Activated CD4-positive, alpha-beta T cell treated with anti-CD3 and anti-CD28 coated beads, Interleukin-2, Interleukin-4, amounts not matched to agents 100 ng/mL and 50 ng/mL, durations not matched to agents 16 hours and 8 hours (primary cell): Measurements from ENCODE around the gene SEMA3G.

Experiments used
- DNase-seq: peaks from one replicate; pipeline ENCODE4 v3.0.0-alpha.2; 2020; ENCODE audit warnings: low spot score

Gene SEMA3G

GRCh38 chr3:52453496-52454249, 8.8 kb upstream of the SEMA3G start, which contains the start of gene TNNC1:
Gene TNNC1 (minus strand): TSS chr3:52454041. CDS start chr3:52454015, 26 bp downstream.
- no peak for DNase-seq

GRCh38 chr3:52452570-52453221, 7.8 kb upstream of the SEMA3G start:
- no peak for DNase-seq

- DNase-seq: no peak
Measured at GRCh38 chr3:52452126-52452525, 7.2 kb upstream of the SEMA3G start.

- DNase-seq: no peak
Measured at GRCh38 chr3:52451237-52452083, 6.6 kb upstream of the SEMA3G start.

- no peak for DNase-seq
Measured at GRCh38 chr3:52450489-52451236, 5.8 kb upstream of the SEMA3G start.

GRCh38 chr3:52447512-52448355, 2.8 kb upstream of the SEMA3G start:
- DNase-seq: no peak

GRCh38 chr3:52446631-52447511, 2.0 kb upstream of the SEMA3G start:
- peak; percentile 80 for DNase-seq

GRCh38 chr3:52446042-52446441, 1.1 kb upstream of the SEMA3G start:
- DNase-seq: no peak

GRCh38 chr3:52443791-52444687, 864 bp downstream of the SEMA3G start:
- no peak for DNase-seq

- DNase-seq: no peak
Measured at GRCh38 chr3:52443268-52443610, 1.7 kb downstream of the SEMA3G start.

- DNase-seq: no peak
Measured at GRCh38 chr3:52442409-52443267, 2.3 kb downstream of the SEMA3G start.

- no peak for DNase-seq
Measured at GRCh38 chr3:52441772-52442332, 3.1 kb downstream of the SEMA3G start.

GRCh38 chr3:52441091-52441771, 3.7 kb downstream of the SEMA3G start:
- DNase-seq: no peak

- no peak for DNase-seq
Measured at GRCh38 chr3:52440671-52441070, 4.2 kb downstream of the SEMA3G start.

- no peak for DNase-seq
Measured at GRCh38 chr3:52440249-52440551, 4.7 kb downstream of the SEMA3G start.

GRCh38 chr3:52439426-52440248, 5.3 kb downstream of the SEMA3G start:
- no peak for DNase-seq
